IMR-90 (cell line): ENCODE data around the gene LECT2. TPM values are rescaled to one million over a fixed set of nuclear protein-coding genes. Genes with fewer than 3 reads are reported as not detected.

Source experiments
- ATAC-seq: fragments of 200-7000 bp; cut with Tn5 transposase; 2 replicates; pipeline ENCODE4 v1.9.1; 2020; ENCODE audit warnings: low read depth, mild to moderate bottlenecking, moderate library complexity
- BruUV-seq: library from RNA; stranded (reverse); fragments of 400-500 nt; replicated peaks from 2 replicates; lab custom pipeline; 2021; lab: Mats Ljungman, UMichigan
- CTCF ChIA-PET: fragments of 300-600 bp; formaldehyde crosslinking; extraction: SDS; loops from one replicate; lab custom pipeline; 2021; ENCODE audit warnings: antibody characterized with exemption; lab: Yijun Ruan, JAX
- POLR2A ChIA-PET: fragments of 300-600 bp; sonication (Branson Sonifier 250); formaldehyde crosslinking; loops from one replicate; lab custom pipeline; 2022; ENCODE audit warnings: antibody characterized with exemption; ENCODE audit not compliant: unreplicated experiment; lab: Charles Lee
- DNase-seq: peaks from one replicate; pipeline ENCODE4 v3.0.0; 2013
- H2AFZ ChIP-seq: replicated peaks from 2 replicates; pipeline ENCODE3; 2013; ENCODE audit warnings: low read length, mild to moderate bottlenecking; ENCODE audit not compliant: poor library complexity
- H2AK5ac ChIP-seq: 2 replicates; pipeline ENCODE4 v1.6.1; 2013; ENCODE audit warnings: low read depth, low read length, inconsistent platforms
- H2AK9ac ChIP-seq: replicated peaks from 2 replicates; pipeline ENCODE3; 2013; ENCODE audit warnings: mild to moderate bottlenecking, low read depth, low read length, moderate library complexity; ENCODE audit not compliant: poor library complexity
- H2BK120ac ChIP-seq: 2 replicates; pipeline ENCODE4 v1.6.1; 2013; ENCODE audit warnings: low read depth, low read length, inconsistent platforms
- H2BK15ac ChIP-seq: 3 replicates; pipeline ENCODE4 v1.6.1; 2013; ENCODE audit warnings: low read depth, low read length, inconsistent platforms
- H2BK20ac ChIP-seq: 2 replicates; pipeline ENCODE4 v1.6.1; 2013; ENCODE audit warnings: low read depth, mild to moderate bottlenecking, inconsistent platforms, low read length, moderate library complexity
- H2BK5ac ChIP-seq: 2 replicates; pipeline ENCODE4 v1.6.1; 2013; ENCODE audit warnings: mild to moderate bottlenecking, low read depth, low read length, inconsistent platforms; ENCODE audit not compliant: poor library complexity, severe bottlenecking
- H3K14ac ChIP-seq: replicated peaks from 2 replicates; pipeline ENCODE4 v1.6.1; 2013; ENCODE audit warnings: low read depth, low read length, inconsistent platforms
- H3K18ac ChIP-seq: 2 replicates; pipeline ENCODE4 v1.6.1; 2013; ENCODE audit warnings: low read depth, low read length, control low read depth
- H3K23ac ChIP-seq: 2 replicates; pipeline ENCODE4 v1.6.1; 2013; ENCODE audit warnings: low read depth, low read length, inconsistent platforms
- H3K27ac ChIP-seq: 2 replicates; pipeline ENCODE4 v1.5.1; 2013; ENCODE audit warnings: mild to moderate bottlenecking, control low read depth, low read length; ENCODE audit not compliant: insufficient read depth
- H3K27me3 ChIP-seq: 2 replicates; pipeline ENCODE4 v1.6.1; 2013; ENCODE audit warnings: low read length; ENCODE audit not compliant: control insufficient read depth, insufficient read depth
- H3K36me3 ChIP-seq: 2 replicates; pipeline ENCODE4 v1.6.1; 2013; ENCODE audit warnings: low read length, mixed read lengths; ENCODE audit not compliant: control insufficient read depth, insufficient read depth
- H3K4ac ChIP-seq: 2 replicates; pipeline ENCODE4 v1.6.1; 2013; ENCODE audit warnings: low read depth, low read length, inconsistent platforms
- H3K4me1 ChIP-seq: 2 replicates; pipeline ENCODE4 v1.6.1; 2013; ENCODE audit warnings: low read length, mixed read lengths; ENCODE audit not compliant: control insufficient read depth, insufficient read depth
- H3K4me2 ChIP-seq: 2 replicates; pipeline ENCODE4 v1.6.1; 2013; ENCODE audit warnings: low read depth, mild to moderate bottlenecking, control low read depth, low read length, moderate library complexity
- H3K4me3 ChIP-seq: 2 replicates; pipeline ENCODE4 v1.5.1; 2013; ENCODE audit warnings: low read depth, mild to moderate bottlenecking, control low read depth, low read length, moderate library complexity; ENCODE audit not compliant: insufficient read depth
- H3K56ac ChIP-seq: 2 replicates; pipeline ENCODE4 v1.6.1; 2013; ENCODE audit warnings: low read length, inconsistent platforms; ENCODE audit not compliant: insufficient read depth; ENCODE audit errors: extremely low read depth
- H3K79me1 ChIP-seq, 2 experiments: 2 replicates each; pipeline ENCODE4 v1.6.1; 2013; ENCODE audit warnings: low read length in 2 of 2, inconsistent platforms in 1 of 2, low read depth in 1 of 2
- H3K9ac ChIP-seq: 2 replicates; pipeline ENCODE4 v1.6.1; 2013; ENCODE audit warnings: low read depth, low read length, control low read depth
- H3K9me1 ChIP-seq: 2 replicates; pipeline ENCODE4 v1.6.1; 2013; ENCODE audit warnings: low read length, inconsistent platforms; ENCODE audit not compliant: insufficient read depth
- H3K9me3 ChIP-seq: 2 replicates; pipeline ENCODE4 v1.6.1; 2013; ENCODE audit warnings: low read length; ENCODE audit not compliant: control insufficient read depth, insufficient read depth
- H4K20me1 ChIP-seq: 2 replicates; pipeline ENCODE4 v1.6.1; 2013; ENCODE audit warnings: low read length, inconsistent platforms; ENCODE audit not compliant: insufficient read depth
- H4K5ac ChIP-seq: 2 replicates; pipeline ENCODE4 v1.6.1; 2013; ENCODE audit warnings: mild to moderate bottlenecking, low read depth, low read length, control low read depth
- H4K8ac ChIP-seq, 2 experiments: 2 replicates each; pipeline ENCODE4 v1.6.1; 2013; ENCODE audit warnings: low read depth in 2 of 2, low read length in 2 of 2, control low read depth in 1 of 2, inconsistent platforms in 1 of 2
- H4K91ac ChIP-seq: 2 replicates; pipeline ENCODE4 v1.6.1; 2013; ENCODE audit warnings: low read depth, low read length, inconsistent platforms; ENCODE audit not compliant: insufficient read depth
- CEBPB ChIP-seq: IDR thresholded peaks from 2 replicates; pipeline ENCODE4 v1.6.1; 2012; ENCODE audit warnings: low read depth, low read length, improper control_type of control experiment
- CTCF ChIP-seq: conservative IDR thresholded peaks from 2 replicates; pipeline ENCODE4 v1.5.1; 2012; ENCODE audit warnings: mild to moderate bottlenecking, low read depth, low read length, improper control_type of control experiment
- MAZ ChIP-seq: IDR thresholded peaks from 2 replicates; pipeline ENCODE4 v1.6.1; 2012; ENCODE audit warnings: low read depth, mild to moderate bottlenecking, low read length, improper control_type of control experiment, moderate library complexity, borderline replicate concordance
- MXI1 ChIP-seq: IDR thresholded peaks from 2 replicates; pipeline ENCODE4 v1.6.1; 2012; ENCODE audit warnings: low read depth, mild to moderate bottlenecking, low read length, moderate library complexity, borderline replicate concordance
- POLR2A ChIP-seq: IDR thresholded peaks from 2 replicates; pipeline ENCODE4 v1.6.1; 2012; ENCODE audit warnings: mild to moderate bottlenecking, low read depth, low read length
- RAD21 ChIP-seq: IDR thresholded peaks from 2 replicates; pipeline ENCODE4 v1.6.1; 2012; ENCODE audit warnings: low read length, improper control_type of control experiment
- RFX5 ChIP-seq: IDR thresholded peaks from 2 replicates; pipeline ENCODE4 v1.8.0; 2012; ENCODE audit warnings: low read depth, mild to moderate bottlenecking, low read length, moderate library complexity
- SMC3 ChIP-seq: fragments of 150-350 bp; IDR thresholded peaks from 2 replicates; pipeline ENCODE4 v1.6.1; 2016; ENCODE audit warnings: low read depth, mild to moderate bottlenecking, antibody characterized with exemption, low read length, moderate library complexity
- USF2 ChIP-seq: fragments of 150-350 bp; IDR thresholded peaks from 2 replicates; pipeline ENCODE4 v1.6.1; 2017; ENCODE audit warnings: mild to moderate bottlenecking, antibody characterized with exemption, low read length, low read depth
- WGBS, 2 experiments: methylation state at CpG; one replicate each; pipeline versions ENCODE4 v1.1.5 to v1.1.7; 2013; ENCODE audit warnings: missing lambda C conversion rate in 2 of 2; ENCODE audit not compliant: insufficient read length in 1 of 2; ENCODE audit errors: extremely low coverage in 2 of 2; 5-methylcytosine and 5-hydroxymethylcytosine counted together
- dilution Hi-C: fragments of 300-500 bp; cut with HindIII; formaldehyde crosslinking; loops from one replicate; pipeline ENCODE4 v1.14.3; 2018; ENCODE audit warnings: low sequenced_read_pairs; ENCODE audit not compliant: unreplicated experiment
- in situ Hi-C: fragments of 300-500 bp; cut with MboI; formaldehyde crosslinking; loops from 3 replicates; pipeline ENCODE4 v1.14.3; 2019; ENCODE audit warnings: low sequenced_read_pairs, inconsistent platforms, mixed read lengths
- intact Hi-C: fragments of 100-400 bp; cut with micrococcal nuclease; formaldehyde crosslinking; loops from 2 replicates; pipeline ENCODE4 v1.10.0; 2022
- polyA plus RNA-seq, 3 experiments: library from polyadenylated mRNA; depleted of rRNA; stranded (reverse); fragments of >200 nt; gene quantifications; 2 replicates each; pipeline ENCODE4 v1.2.3, GENCODE V29; 2012; ENCODE audit warnings: low replicate concordance in 1 of 3
- total RNA-seq: library from RNA; depleted of rRNA; stranded (reverse); fragments of >200 nt; gene quantifications from 2 replicates; pipeline ENCODE4 v1.2.3, GENCODE V29; 2012

The LECT2 gene
- total and polyA plus RNA-seq, 2 of the 4 experiments (the other 2 are of a cell fraction): not detected

GRCh38 chr5:135977375-135977928, 22.7 kb upstream of the LECT2 start:
- Histone ChIP-seq H3K79me1 (no peaks in the 10 kb centered on the region), H2AK9ac (no peak overlapping the region), H3K27ac (no peak overlapping the region), H4K20me1 (no peaks in the 10 kb centered on the region), H3K36me3 (no peaks in the 10 kb centered on the region), H3K18ac (no peak overlapping the region), H2BK5ac (no peak overlapping the region), H3K4me1 (peaks cover 11% of the 10 kb centered on the region), H3K9me3 (no peaks in the 10 kb centered on the region), H3K4me3 (no peak overlapping the region), H2BK15ac (no peak overlapping the region), H4K5ac (no peak overlapping the region), H2BK120ac (no peak overlapping the region), H3K56ac (no peak overlapping the region), H3K4ac (no peak overlapping the region), H3K4me2 (no peak overlapping the region), H2AK5ac (0 out of 2 replicates have a peak overlapping the region, but pooled peaks have one; percentile 35), H3K9ac (no peak overlapping the region), H2BK20ac (no peak overlapping the region; the same call in 1 of the 2 replicates), H4K8ac (no peak overlapping the region), H3K23ac (no peak overlapping the region), H2AFZ (peak overlapping the region; percentile 8), H3K27me3 (no peaks in the 10 kb centered on the region), H3K14ac (no peak overlapping the region), H4K91ac (no peak overlapping the region), H3K9me1 (peaks cover 3% of the 10 kb centered on the region; the same call in 1 of the 2 replicates)
- DNase-seq (peak; percentile 30), ATAC-seq (no peak)
- dilution Hi-C loops (no loop called here), intact Hi-C loops (no loop called here), in situ Hi-C loops (no loop called here)
- POLR2A ChIA-PET: no interaction called here
- no TSS peak for BruUV-seq
- TF ChIP-seq RFX5 (no peak), MXI1 (no peak), RAD21 (peak; percentile 29), SMC3 (peak; percentile 8; the same call in 1 of the 2 replicates), USF2 (no peak), POLR2A (no peak), MAZ (no peak), CTCF (peak; percentile 29; the same call in 1 of the 2 replicates), CEBPB (peak; percentile 29; the same call in 1 of the 2 replicates)
- 36% methylated on average over 5 of the region's 17 CpGs; no CpG with 5 or more reads in 1 of the 2 experiments for WGBS, 2 experiments
- CTCF ChIA-PET: interaction anchor here (0.7 kb wide), 1 partner anchor 11 kb away, joined by 3 read pairs; no protein-coding TSS in a partner anchor
